ENCODE measurements around the gene B3GALT4.

The B3GALT4 gene

GRCh38 chr6:33276864-33277662 lies at the start of gene B3GALT4:
Gene B3GALT4 (plus strand): TSS chr6:33277123. CDS start chr6:33277420, 297 bp downstream.
- Histone ChIP-seq H3K4me1 (ENCODE audit: insufficient read depth, insufficient read length) (peaks cover 7% of the 10 kb centered on the region), H3K9me3 (ENCODE audit: insufficient read depth, low read length) (peaks cover 7% of the 10 kb centered on the region; the same call in 1 of the 2 replicates), H3K27me3 (ENCODE audit: insufficient read depth, insufficient read length) (no peaks in the 10 kb centered on the region), H3K36me3 (ENCODE audit: insufficient read depth, insufficient read length, low read length) (peaks cover 87% of the 10 kb centered on the region), H3K4me3 (ENCODE audit: insufficient read length, low read depth) (peak within 1 kb of the TSS; percentile 35), H3K9ac (ENCODE audit: insufficient read length, low read depth) (peak within 1 kb of the TSS; percentile 81)
- TF ChIP-seq YY1 (IDR thresholded peaks at IDR 0.05; ENCODE audit: insufficient read depth, insufficient read length), result no peak
- no peak for TF ChIP-seq SUZ12 (IDR thresholded peaks at IDR 0.05; ENCODE audit: extremely low read depth, insufficient read depth, insufficient read length)
- TF ChIP-seq ZNF274 (IDR thresholded peaks at IDR 0.05; ENCODE audit: low read depth, low read length), result no peak
- DNase-seq (ENCODE audit: low read depth, low spot score), result no peak

- Histone ChIP-seq H3K9me3 (ENCODE audit: insufficient read depth, low read length) (no peaks in the 10 kb centered on the region), H3K9ac (ENCODE audit: insufficient read length, low read depth) (no peak overlapping the region), H3K27me3 (ENCODE audit: insufficient read depth, insufficient read length) (peaks cover 3% of the 10 kb centered on the region), H3K4me1 (ENCODE audit: insufficient read depth, insufficient read length) (peaks cover 3% of the 10 kb centered on the region), H3K36me3 (ENCODE audit: insufficient read depth, insufficient read length, low read length) (no peaks in the 10 kb centered on the region), H3K4me3 (ENCODE audit: insufficient read length, low read depth) (no peak overlapping the region)
- TF ChIP-seq SUZ12 (IDR thresholded peaks at IDR 0.05; ENCODE audit: extremely low read depth, insufficient read depth, insufficient read length) (no peak), YY1 (IDR thresholded peaks at IDR 0.05; ENCODE audit: insufficient read depth, insufficient read length) (no peak), ZNF274 (IDR thresholded peaks at IDR 0.05; ENCODE audit: low read depth, low read length) (no peak)
- DNase-seq (ENCODE audit: low read depth, low spot score), result no peak
Observed at GRCh38 chr6:33235221-33235634, 41.7 kb upstream of the B3GALT4 start.

- Histone ChIP-seq H3K36me3 (ENCODE audit: insufficient read depth, insufficient read length, low read length) (no peaks in the 10 kb centered on the region), H3K27me3 (ENCODE audit: insufficient read depth, insufficient read length) (peaks cover 1% of the 10 kb centered on the region), H3K9ac (ENCODE audit: insufficient read length, low read depth) (no peak overlapping the region), H3K4me3 (ENCODE audit: insufficient read length, low read depth) (no peak overlapping the region), H3K4me1 (ENCODE audit: insufficient read depth, insufficient read length) (peaks cover 3% of the 10 kb centered on the region), H3K9me3 (ENCODE audit: insufficient read depth, low read length) (no peaks in the 10 kb centered on the region)
- no peak for TF ChIP-seq SUZ12 (IDR thresholded peaks at IDR 0.05; ENCODE audit: extremely low read depth, insufficient read depth, insufficient read length)
- no peak for TF ChIP-seq YY1 (IDR thresholded peaks at IDR 0.05; ENCODE audit: insufficient read depth, insufficient read length)
- no peak for TF ChIP-seq ZNF274 (IDR thresholded peaks at IDR 0.05; ENCODE audit: low read depth, low read length)
- no peak for DNase-seq (ENCODE audit: low read depth, low spot score)
Observed at GRCh38 chr6:33236328-33236727, 40.6 kb upstream of the B3GALT4 start.

- peaks cover 3% of the 10 kb centered on the region for H3K4me1 ChIP-seq (ENCODE audit: insufficient read depth, insufficient read length)
- no peaks in the 10 kb centered on the region for H3K9me3 ChIP-seq (ENCODE audit: insufficient read depth, low read length)
- no peak overlapping the region for H3K4me3 ChIP-seq (ENCODE audit: insufficient read length, low read depth)
- TF ChIP-seq SUZ12 (IDR thresholded peaks at IDR 0.05; ENCODE audit: extremely low read depth, insufficient read depth, insufficient read length), result no peak
- no peak for TF ChIP-seq YY1 (IDR thresholded peaks at IDR 0.05; ENCODE audit: insufficient read depth, insufficient read length)
- TF ChIP-seq ZNF274 (IDR thresholded peaks at IDR 0.05; ENCODE audit: low read depth, low read length), result no peak
- H3K27me3 ChIP-seq (ENCODE audit: insufficient read depth, insufficient read length), result peaks cover 2% of the 10 kb centered on the region
- no peak overlapping the region for H3K9ac ChIP-seq (ENCODE audit: insufficient read length, low read depth)
- no peak for DNase-seq (ENCODE audit: low read depth, low spot score)
- no peaks in the 10 kb centered on the region for H3K36me3 ChIP-seq (ENCODE audit: insufficient read depth, insufficient read length, low read length)
Observed at GRCh38 chr6:33236852-33237251, 40.1 kb upstream of the B3GALT4 start.

- Histone ChIP-seq H3K4me3 (ENCODE audit: insufficient read length, low read depth) (no peak overlapping the region), H3K36me3 (ENCODE audit: insufficient read depth, insufficient read length, low read length) (no peaks in the 10 kb centered on the region), H3K4me1 (ENCODE audit: insufficient read depth, insufficient read length) (peaks cover 3% of the 10 kb centered on the region), H3K27me3 (ENCODE audit: insufficient read depth, insufficient read length) (peaks cover 4% of the 10 kb centered on the region), H3K9me3 (ENCODE audit: insufficient read depth, low read length) (no peaks in the 10 kb centered on the region), H3K9ac (ENCODE audit: insufficient read length, low read depth) (no peak overlapping the region)
- TF ChIP-seq SUZ12 (IDR thresholded peaks at IDR 0.05; ENCODE audit: extremely low read depth, insufficient read depth, insufficient read length) (no peak), YY1 (IDR thresholded peaks at IDR 0.05; ENCODE audit: insufficient read depth, insufficient read length) (no peak), ZNF274 (IDR thresholded peaks at IDR 0.05; ENCODE audit: low read depth, low read length) (no peak)
- no peak for DNase-seq (ENCODE audit: low read depth, low spot score)
Observed at GRCh38 chr6:33237741-33238140, 39.2 kb upstream of the B3GALT4 start.

GRCh38 chr6:33241968-33242367 lies 35.0 kb upstream of the B3GALT4 start:
- peaks cover 14% of the 10 kb centered on the region for H3K27me3 ChIP-seq (ENCODE audit: insufficient read depth, insufficient read length)
- no peak for DNase-seq (ENCODE audit: low read depth, low spot score)
- TF ChIP-seq SUZ12 (IDR thresholded peaks at IDR 0.05; ENCODE audit: extremely low read depth, insufficient read depth, insufficient read length) (no peak), YY1 (IDR thresholded peaks at IDR 0.05; ENCODE audit: insufficient read depth, insufficient read length) (no peak), ZNF274 (IDR thresholded peaks at IDR 0.05; ENCODE audit: low read depth, low read length) (no peak)

GRCh38 chr6:33243476-33243875 lies 33.4 kb upstream of the B3GALT4 start:
- no peaks in the 10 kb centered on the region for H3K36me3 ChIP-seq (ENCODE audit: insufficient read depth, insufficient read length, low read length)
- TF ChIP-seq SUZ12 (IDR thresholded peaks at IDR 0.05; ENCODE audit: extremely low read depth, insufficient read depth, insufficient read length), result no peak
- TF ChIP-seq ZNF274 (IDR thresholded peaks at IDR 0.05; ENCODE audit: low read depth, low read length), result no peak
- no peak for TF ChIP-seq YY1 (IDR thresholded peaks at IDR 0.05; ENCODE audit: insufficient read depth, insufficient read length)
- no peaks in the 10 kb centered on the region for H3K4me1 ChIP-seq (ENCODE audit: insufficient read depth, insufficient read length)
- H3K9me3 ChIP-seq (ENCODE audit: insufficient read depth, low read length), result no peaks in the 10 kb centered on the region
- peaks cover 21% of the 10 kb centered on the region for H3K27me3 ChIP-seq (ENCODE audit: insufficient read depth, insufficient read length)
- no peak overlapping the region for H3K9ac ChIP-seq (ENCODE audit: insufficient read length, low read depth)
- DNase-seq (ENCODE audit: low read depth, low spot score), result no peak
- H3K4me3 ChIP-seq (ENCODE audit: insufficient read length, low read depth), result no peak overlapping the region

More at GRCh38 chr6:33241968-33242367, 35.0 kb upstream of the B3GALT4 start:
- no peaks in the 10 kb centered on the region for H3K9me3 ChIP-seq (ENCODE audit: insufficient read depth, low read length)
- H3K4me3 ChIP-seq (ENCODE audit: insufficient read length, low read depth), result no peak overlapping the region
- no peak overlapping the region for H3K9ac ChIP-seq (ENCODE audit: insufficient read length, low read depth)
- no peaks in the 10 kb centered on the region for H3K4me1 ChIP-seq (ENCODE audit: insufficient read depth, insufficient read length)
- no peaks in the 10 kb centered on the region for H3K36me3 ChIP-seq (ENCODE audit: insufficient read depth, insufficient read length, low read length)
